Mononuclear cell (primary cell): ENCODE measurements around the gene CLK4. TPM values are rescaled to one million over a fixed set of nuclear protein-coding genes. Genes with fewer than 3 reads are reported as not detected.

Source experiments
- H3K27me3 ChIP-seq: 2 replicates; pipeline ENCODE4 v1.6.0; 2011; ENCODE audit warnings: low read length, control low read depth; ENCODE audit not compliant: insufficient read depth
- H3K4me1 ChIP-seq: 2 replicates; pipeline ENCODE4 v1.5.1; 2011; ENCODE audit warnings: mild to moderate bottlenecking, low read length, control low read depth; ENCODE audit not compliant: insufficient read depth
- H3K4me3 ChIP-seq: 2 replicates; pipeline ENCODE4 v1.5.1; 2011; ENCODE audit warnings: mild to moderate bottlenecking, low read length, moderate library complexity
- H3K9me3 ChIP-seq: 2 replicates; pipeline ENCODE4 v1.5.1; 2011; ENCODE audit warnings: low read depth, mild to moderate bottlenecking, control low read depth, low read length
- total RNA-seq: library from RNA; depleted of rRNA; stranded (reverse); fragments of >200 nt; gene quantifications from one replicate; pipeline ENCODE4 v1.2.3, GENCODE V29; 2012

The CLK4 gene
- total RNA-seq, 1 donor: 92.1 TPM

- H3K9me3 ChIP-seq: no peaks in the 10 kb centered on the region
- H3K4me1 ChIP-seq: no peaks in the 10 kb centered on the region
- no peaks in the 10 kb centered on the region for H3K27me3 ChIP-seq
- no peak overlapping the region for H3K4me3 ChIP-seq
Observed at GRCh38 chr5:178560911-178561310, 65.9 kb downstream of the CLK4 start.

DNA sequence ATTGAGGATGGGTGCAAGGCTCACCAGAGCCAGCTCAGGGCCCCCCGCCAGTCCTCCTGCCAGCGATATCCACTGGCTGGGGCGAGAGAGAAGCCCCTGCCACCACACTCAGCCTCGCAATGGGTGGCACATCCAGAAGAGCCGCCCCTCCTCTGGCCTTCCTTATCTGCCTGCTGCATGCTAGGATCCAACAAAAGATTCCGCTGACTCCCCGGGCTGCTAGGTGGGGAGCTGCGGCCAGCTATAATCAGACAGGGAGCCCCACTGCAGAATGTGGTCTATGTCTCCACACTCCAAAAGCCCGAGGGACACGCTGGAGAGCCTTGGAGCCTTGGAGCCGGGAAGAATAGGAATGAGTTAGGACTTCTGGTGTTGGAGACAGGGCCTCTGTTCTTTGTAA is 69.4 kb downstream of the CLK4 start:
- Histone ChIP-seq H3K4me1 (no peaks in the 10 kb centered on the region), H3K9me3 (no peaks in the 10 kb centered on the region), H3K4me3 (no peak overlapping the region), H3K27me3 (no peaks in the 10 kb centered on the region)

DNA sequence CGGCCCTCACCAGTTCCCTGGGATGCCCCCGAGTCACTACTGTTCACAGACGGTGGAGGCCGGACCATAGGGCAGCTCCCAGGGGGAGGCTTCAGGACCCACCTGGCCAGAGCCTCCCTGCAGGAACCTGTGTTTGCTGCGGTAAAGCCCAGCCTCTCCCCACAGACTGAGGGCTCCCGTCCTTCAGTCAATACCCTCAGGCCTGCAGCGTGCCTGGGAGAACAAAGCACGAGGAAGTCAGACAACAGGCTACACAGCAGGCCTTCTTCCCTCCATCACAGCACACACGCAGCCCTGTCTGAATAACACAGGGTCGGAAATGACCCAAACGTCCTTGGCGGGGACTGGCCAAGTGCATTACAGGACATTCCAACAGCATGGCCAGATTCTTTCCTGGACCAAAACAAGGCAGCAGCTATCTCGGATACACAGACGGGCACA is 71.1 kb downstream of the CLK4 start:
- no peak overlapping the region for H3K4me3 ChIP-seq
- H3K4me1 ChIP-seq: no peaks in the 10 kb centered on the region
- H3K9me3 ChIP-seq: no peaks in the 10 kb centered on the region
- no peaks in the 10 kb centered on the region for H3K27me3 ChIP-seq

DNA sequence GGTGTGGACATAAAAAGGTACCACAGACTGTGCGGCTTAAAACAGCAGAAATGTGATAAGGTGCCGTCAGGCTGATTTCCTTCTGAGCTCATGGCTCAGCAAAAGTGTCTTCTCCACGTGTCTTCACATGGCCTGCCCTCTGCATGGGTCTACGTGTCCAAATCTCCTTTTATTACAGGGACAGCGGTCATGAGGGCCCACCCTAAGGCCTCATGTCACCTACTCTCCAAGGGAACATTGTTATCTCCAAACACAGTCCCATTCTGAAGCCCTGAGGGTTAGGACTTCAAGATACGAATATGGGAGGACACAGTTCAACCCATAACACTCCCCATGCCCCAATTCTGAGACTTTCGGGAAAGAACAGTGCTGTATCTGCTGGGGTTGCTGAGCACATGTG is 71.8 kb downstream of the CLK4 start:
- no peaks in the 10 kb centered on the region for H3K27me3 ChIP-seq
- no peaks in the 10 kb centered on the region for H3K9me3 ChIP-seq
- no peaks in the 10 kb centered on the region for H3K4me1 ChIP-seq
- H3K4me3 ChIP-seq: no peak overlapping the region

- no peaks in the 10 kb centered on the region for H3K27me3 ChIP-seq
- no peak overlapping the region for H3K4me3 ChIP-seq
- no peaks in the 10 kb centered on the region for H3K9me3 ChIP-seq
- no peaks in the 10 kb centered on the region for H3K4me1 ChIP-seq
Observed at GRCh38 chr5:178554311-178554710, 72.5 kb downstream of the CLK4 start.

GRCh38 chr5:178553517-178553916 is 73.3 kb downstream of the CLK4 start:
- no peaks in the 10 kb centered on the region for H3K27me3 ChIP-seq
- H3K4me1 ChIP-seq: no peaks in the 10 kb centered on the region
- H3K9me3 ChIP-seq: no peaks in the 10 kb centered on the region
- no peak overlapping the region for H3K4me3 ChIP-seq

Other genes starting within 250 kb of the CLK4 start
- 0.10 TPM for gene COL23A1, start 36.7 kb downstream of the CLK4 start, total RNA-seq
- 5.6 TPM for gene ZNF354A, start 103.6 kb upstream of the CLK4 start, total RNA-seq
- gene ZNF354B, start 232.9 kb upstream of the CLK4 start, total RNA-seq: 5.7 TPM